PC-3 (cell line): ENCODE data around the gene VASP. TPM values are rescaled to one million over a fixed set of nuclear protein-coding genes. Genes with fewer than 3 reads are reported as not detected.

Source experiments
- ATAC-seq: fragments of 200-7000 bp; cut with Tn5 transposase; 2 replicates; pipeline ENCODE4 v1.9.1; 2020; ENCODE audit warnings: mild to moderate bottlenecking, moderate library complexity
- BruUV-seq: library from RNA; stranded (reverse); fragments of 400-500 nt; replicated peaks from 2 replicates; lab custom pipeline; 2021; lab: Mats Ljungman, UMichigan
- CTCF ChIA-PET: fragments of 300-600 bp; sonication (Branson Sonifier 250); formaldehyde crosslinking; loops from one replicate; lab custom pipeline; 2022; ENCODE audit warnings: antibody characterized with exemption; lab: Charles Lee
- POLR2A ChIA-PET: fragments of 300-600 bp; sonication (Branson Sonifier 250); formaldehyde crosslinking; loops from one replicate; lab custom pipeline; 2022; ENCODE audit warnings: antibody characterized with exemption; ENCODE audit not compliant: unreplicated experiment; lab: Charles Lee
- DNase-seq: peaks from one replicate; pipeline ENCODE4 v3.0.0-alpha.2; 2015
- H2AFZ ChIP-seq: fragments of 300-600 bp; sonication (generic); 2 replicates; pipeline ENCODE4 v1.6.0; 2016; ENCODE audit warnings: antibody characterized with exemption, low read length
- H3F3A ChIP-seq: fragments of 300-600 bp; sonication (generic); one replicate; pipeline ENCODE4 v1.6.0; 2017; ENCODE audit warnings: antibody characterized with exemption, low read length, control low read depth, mild to moderate bottlenecking; ENCODE audit not compliant: unreplicated experiment
- H3K27ac ChIP-seq: fragments of 300-600 bp; sonication (generic); 2 replicates; pipeline ENCODE4 v1.5.1; 2016; ENCODE audit warnings: mild to moderate bottlenecking, low read length
- H3K27me3 ChIP-seq: fragments of 300-600 bp; sonication (generic); 2 replicates; pipeline ENCODE4 v1.6.1; 2016; ENCODE audit warnings: low read length, mixed read lengths
- H3K36me3 ChIP-seq: fragments of 300-600 bp; sonication (generic); 2 replicates; pipeline ENCODE4 v1.6.1; 2016; ENCODE audit warnings: low read depth, mixed run types, low read length, mixed read lengths
- H3K4me1 ChIP-seq: fragments of 300-600 bp; sonication (generic); 2 replicates; pipeline ENCODE4 v1.5.1; 2016; ENCODE audit warnings: low read length; ENCODE audit not compliant: insufficient read depth
- H3K4me2 ChIP-seq: fragments of 300-600 bp; sonication (generic); 2 replicates; pipeline ENCODE4 v1.6.0; 2016; ENCODE audit warnings: low read length
- H3K4me3 ChIP-seq: fragments of 300-600 bp; sonication (generic); 2 replicates; pipeline ENCODE4 v1.5.1; 2016; ENCODE audit warnings: mild to moderate bottlenecking, low read length, mixed read lengths
- H3K79me2 ChIP-seq: fragments of 300-600 bp; sonication (generic); 2 replicates; pipeline ENCODE4 v1.6.1; 2017; ENCODE audit warnings: low read length, mixed read lengths
- H3K9ac ChIP-seq: fragments of 300-600 bp; sonication (generic); 2 replicates; pipeline ENCODE4 v1.6.0; 2016; ENCODE audit warnings: mild to moderate bottlenecking, low read length
- H3K9me2 ChIP-seq: fragments of 300-600 bp; sonication (generic); replicated peaks from 2 replicates; pipeline ENCODE4 v1.6.1; 2016; ENCODE audit warnings: mixed run types, low read length, mixed read lengths
- H3K9me3 ChIP-seq: fragments of 300-600 bp; sonication (generic); 2 replicates; pipeline ENCODE4 v1.6.1; 2016; ENCODE audit warnings: low read length, mixed read lengths
- H4K20me1 ChIP-seq: fragments of 300-600 bp; sonication (generic); 2 replicates; pipeline ENCODE4 v1.6.1; 2016; ENCODE audit warnings: low read length, mixed read lengths
- EZH2 ChIP-seq: fragments of 300-600 bp; sonication (generic); IDR thresholded peaks from one replicate; pipeline ENCODE4 v1.6.1; 2017; ENCODE audit warnings: antibody characterized with exemption, mild to moderate bottlenecking, low read length; ENCODE audit not compliant: unreplicated experiment
- EZH2phosphoT487 ChIP-seq: fragments of 300-600 bp; sonication (generic); IDR thresholded peaks from 2 replicates; pipeline ENCODE4 v1.6.1; 2018; ENCODE audit warnings: mild to moderate bottlenecking, antibody characterized with exemption, low read length, borderline replicate concordance
- intact Hi-C: fragments of 100-400 bp; cut with micrococcal nuclease; formaldehyde crosslinking; loops from 2 replicates; pipeline ENCODE4 v1.9.0; 2023
- total RNA-seq: library from RNA; depleted of rRNA; stranded (reverse); fragments of >200 nt; gene quantifications from 2 replicates; pipeline ENCODE4 v1.2.3, GENCODE V29; 2014
- TF ChIP-seq, protein P1 (sequence below): fragments of 300-600 bp; sonication (generic); conservative IDR thresholded peaks from 2 replicates; pipeline ENCODE4 v1.5.1; 2017; ENCODE audit warnings: antibody characterized with exemption, low read depth, mild to moderate bottlenecking, low read length

VASP gene
- total RNA-seq, 1 experiment from 2014 or later = 120 TPM

DNA sequence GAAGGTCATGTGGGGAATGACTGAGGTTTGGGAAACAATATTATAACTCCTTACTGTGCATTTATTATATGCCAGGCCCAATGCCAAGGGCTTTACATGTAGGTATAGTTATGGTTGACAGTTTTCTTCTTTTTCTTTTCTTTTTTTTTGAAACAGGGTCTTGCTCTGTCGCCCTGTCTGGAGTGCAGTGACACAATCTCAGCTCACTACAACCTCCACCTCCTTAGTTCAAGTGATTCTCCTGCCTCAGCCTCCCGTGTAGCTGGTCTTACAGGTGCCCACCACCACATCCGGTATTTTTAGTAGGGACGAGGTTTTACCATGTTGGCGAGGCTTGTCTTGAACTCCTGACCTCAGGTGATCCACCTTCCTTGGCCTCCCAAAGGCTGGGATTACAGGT lies 24.2 kb upstream of the VASP start:
- Histone ChIP-seq H3K79me2 (no peaks in the 10 kb centered on the region), H2AFZ (no peak overlapping the region), H3K4me2 (no peak overlapping the region), H3K4me3 (no peak overlapping the region), H3K9me2 (no peaks in the 10 kb centered on the region), H3F3A (no peaks in the 10 kb centered on the region), H3K9ac (no peak overlapping the region), H3K9me3 (no peaks in the 10 kb centered on the region), H3K27ac (no peak overlapping the region), H3K36me3 (no peaks in the 10 kb centered on the region), H3K4me1 (peaks cover 4% of the 10 kb centered on the region; the same call in 1 of the 2 replicates), H3K27me3 (no peaks in the 10 kb centered on the region), H4K20me1 (no peaks in the 10 kb centered on the region)
- TF ChIP-seq, protein P1, sequence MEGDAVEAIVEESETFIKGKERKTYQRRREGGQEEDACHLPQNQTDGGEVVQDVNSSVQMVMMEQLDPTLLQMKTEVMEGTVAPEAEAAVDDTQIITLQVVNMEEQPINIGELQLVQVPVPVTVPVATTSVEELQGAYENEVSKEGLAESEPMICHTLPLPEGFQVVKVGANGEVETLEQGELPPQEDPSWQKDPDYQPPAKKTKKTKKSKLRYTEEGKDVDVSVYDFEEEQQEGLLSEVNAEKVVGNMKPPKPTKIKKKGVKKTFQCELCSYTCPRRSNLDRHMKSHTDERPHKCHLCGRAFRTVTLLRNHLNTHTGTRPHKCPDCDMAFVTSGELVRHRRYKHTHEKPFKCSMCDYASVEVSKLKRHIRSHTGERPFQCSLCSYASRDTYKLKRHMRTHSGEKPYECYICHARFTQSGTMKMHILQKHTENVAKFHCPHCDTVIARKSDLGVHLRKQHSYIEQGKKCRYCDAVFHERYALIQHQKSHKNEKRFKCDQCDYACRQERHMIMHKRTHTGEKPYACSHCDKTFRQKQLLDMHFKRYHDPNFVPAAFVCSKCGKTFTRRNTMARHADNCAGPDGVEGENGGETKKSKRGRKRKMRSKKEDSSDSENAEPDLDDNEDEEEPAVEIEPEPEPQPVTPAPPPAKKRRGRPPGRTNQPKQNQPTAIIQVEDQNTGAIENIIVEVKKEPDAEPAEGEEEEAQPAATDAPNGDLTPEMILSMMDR = no peak
- TF ChIP-seq EZH2phosphoT487 (no peak), EZH2 (no peak)
- ATAC-seq (no peak), DNase-seq (no peak)
- CTCF ChIA-PET = no interaction called here
- POLR2A ChIA-PET = no interaction called here
- no TSS peak for BruUV-seq
- intact Hi-C loops = no loop called here

DNA sequence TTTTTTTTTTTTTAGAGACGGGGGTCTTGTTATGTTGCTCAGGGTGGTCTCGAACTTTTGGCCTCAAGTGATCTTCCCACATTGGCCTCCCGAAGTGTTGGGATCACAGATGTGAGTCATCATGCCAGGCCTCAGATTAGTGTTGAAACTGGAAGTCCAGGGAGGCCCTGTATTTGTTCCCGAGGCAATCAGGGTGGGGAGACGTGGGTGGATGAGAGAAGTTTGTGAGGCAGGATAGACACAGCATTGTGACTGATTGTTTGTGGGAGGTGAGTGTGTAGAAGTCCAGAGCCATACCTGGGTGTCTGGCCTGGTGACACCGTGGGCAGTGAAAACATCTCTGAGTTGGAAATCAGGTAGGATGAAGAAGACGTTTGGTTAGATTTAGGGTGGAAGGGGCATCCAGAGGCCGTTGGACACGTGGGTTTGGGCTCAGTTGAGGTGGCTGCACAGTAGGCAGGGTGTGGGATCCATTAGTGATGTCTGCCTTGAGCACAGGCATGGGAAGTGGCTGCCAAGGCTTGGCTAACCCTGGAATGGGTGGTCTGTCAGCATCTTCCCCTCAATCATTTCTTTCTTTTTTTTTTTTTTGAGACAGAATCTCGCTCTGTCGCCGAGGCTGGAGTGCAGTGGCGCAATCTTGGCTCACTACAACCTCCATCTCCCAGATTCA lies 22.9 kb upstream of the VASP start:
- Histone ChIP-seq H3K4me1 (peaks cover 4% of the 10 kb centered on the region; the same call in 1 of the 2 replicates), H3K27me3 (no peaks in the 10 kb centered on the region), H3K9me2 (no peaks in the 10 kb centered on the region), H3K9me3 (no peaks in the 10 kb centered on the region), H2AFZ (no peak overlapping the region), H3K36me3 (no peaks in the 10 kb centered on the region), H3K4me3 (no peak overlapping the region), H3F3A (no peaks in the 10 kb centered on the region), H3K27ac (no peak overlapping the region), H3K4me2 (no peak overlapping the region), H3K79me2 (no peaks in the 10 kb centered on the region), H4K20me1 (no peaks in the 10 kb centered on the region), H3K9ac (no peak overlapping the region)
- ChIA-PET POLR2A (no interaction called here), CTCF (interaction anchor here (0.6 to 1.7 kb wide), 5 partner anchors 43 to 159 kb away, joined by 3 to 13 read pairs (median 3); no protein-coding TSS in a partner anchor)
- BruUV-seq = no TSS peak
- ATAC-seq (no peak), DNase-seq (no peak)
- intact Hi-C loops = no loop called here
- TF ChIP-seq, protein P1 = no peak
- TF ChIP-seq EZH2phosphoT487 = no peak
- TF ChIP-seq EZH2 = no peak
